ENCODE results near the gene SOBP. TPM values are rescaled to one million over a fixed set of nuclear protein-coding genes. Genes with fewer than 3 reads are reported as not detected.

Gene SOBP, protein sequence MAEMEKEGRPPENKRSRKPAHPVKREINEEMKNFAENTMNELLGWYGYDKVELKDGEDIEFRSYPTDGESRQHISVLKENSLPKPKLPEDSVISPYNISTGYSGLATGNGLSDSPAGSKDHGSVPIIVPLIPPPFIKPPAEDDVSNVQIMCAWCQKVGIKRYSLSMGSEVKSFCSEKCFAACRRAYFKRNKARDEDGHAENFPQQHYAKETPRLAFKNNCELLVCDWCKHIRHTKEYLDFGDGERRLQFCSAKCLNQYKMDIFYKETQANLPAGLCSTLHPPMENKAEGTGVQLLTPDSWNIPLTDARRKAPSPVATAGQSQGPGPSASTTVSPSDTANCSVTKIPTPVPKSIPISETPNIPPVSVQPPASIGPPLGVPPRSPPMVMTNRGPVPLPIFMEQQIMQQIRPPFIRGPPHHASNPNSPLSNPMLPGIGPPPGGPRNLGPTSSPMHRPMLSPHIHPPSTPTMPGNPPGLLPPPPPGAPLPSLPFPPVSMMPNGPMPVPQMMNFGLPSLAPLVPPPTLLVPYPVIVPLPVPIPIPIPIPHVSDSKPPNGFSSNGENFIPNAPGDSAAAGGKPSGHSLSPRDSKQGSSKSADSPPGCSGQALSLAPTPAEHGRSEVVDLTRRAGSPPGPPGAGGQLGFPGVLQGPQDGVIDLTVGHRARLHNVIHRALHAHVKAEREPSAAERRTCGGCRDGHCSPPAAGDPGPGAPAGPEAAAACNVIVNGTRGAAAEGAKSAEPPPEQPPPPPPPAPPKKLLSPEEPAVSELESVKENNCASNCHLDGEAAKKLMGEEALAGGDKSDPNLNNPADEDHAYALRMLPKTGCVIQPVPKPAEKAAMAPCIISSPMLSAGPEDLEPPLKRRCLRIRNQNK
- 1.2 and 1.8 TPM in 2 replicates for total RNA-seq

DNA sequence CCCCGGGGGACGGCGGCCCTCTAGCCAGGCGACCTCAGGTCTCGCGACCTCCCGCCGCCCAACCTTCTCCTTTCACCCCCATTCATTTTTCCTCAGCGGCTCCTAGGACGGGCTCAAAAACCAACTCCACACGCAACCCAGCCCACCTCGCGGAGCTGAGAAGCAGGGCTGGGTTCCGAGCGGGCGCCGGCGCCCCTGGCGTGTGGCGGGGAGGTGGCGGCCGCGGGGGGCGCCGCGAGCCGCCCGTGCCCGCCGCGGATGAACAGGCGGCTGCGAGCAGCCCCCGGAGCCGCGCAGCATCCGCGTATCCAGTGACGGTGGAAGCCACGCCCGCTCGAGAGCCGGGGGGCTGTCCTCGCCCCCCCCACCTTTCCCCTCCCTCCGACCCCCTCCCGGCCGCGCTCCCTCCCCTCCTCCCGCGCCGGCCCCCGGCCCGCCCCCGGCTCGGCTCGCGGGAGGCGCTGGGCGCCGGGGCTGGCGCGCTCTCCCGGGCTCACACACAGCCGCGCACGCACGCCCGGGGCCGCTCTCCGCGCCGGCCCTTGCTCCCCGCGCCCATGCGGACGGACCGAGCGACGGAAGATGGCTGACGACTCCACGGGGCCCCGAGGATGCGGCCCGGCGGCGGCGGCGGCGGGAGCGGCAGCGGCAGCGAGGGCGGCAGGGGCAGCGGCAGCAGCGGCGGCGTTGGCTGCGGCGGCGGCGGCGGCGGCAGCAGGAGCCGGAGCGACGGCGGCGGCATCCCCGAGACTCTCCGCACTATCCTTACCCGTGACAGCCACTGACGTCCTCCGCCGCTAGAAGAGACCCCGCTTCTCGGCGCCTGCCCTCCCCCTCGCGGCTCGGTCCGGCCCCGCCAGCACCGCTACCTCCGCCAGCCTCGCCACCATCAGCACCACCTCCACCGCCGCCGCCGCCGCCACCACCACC, at the start of gene SOBP:
Gene SOBP, plus strand, starts transcription at position 482 of the 930 bp plus-strand sequence. CDS start 500 bp downstream, outside the sequence.
- DNase-seq (ENCODE audit: low read depth), result no peak
- peak within 1 kb of the TSS; percentile 59 for H3K4me3 ChIP-seq (ENCODE audit: low read depth, low read length)
- peaks cover 31% of the 10 kb centered on the region for H3K27me3 ChIP-seq (ENCODE audit: control insufficient read depth, insufficient read depth, low read length)
- TF ChIP-seq, protein P1, sequence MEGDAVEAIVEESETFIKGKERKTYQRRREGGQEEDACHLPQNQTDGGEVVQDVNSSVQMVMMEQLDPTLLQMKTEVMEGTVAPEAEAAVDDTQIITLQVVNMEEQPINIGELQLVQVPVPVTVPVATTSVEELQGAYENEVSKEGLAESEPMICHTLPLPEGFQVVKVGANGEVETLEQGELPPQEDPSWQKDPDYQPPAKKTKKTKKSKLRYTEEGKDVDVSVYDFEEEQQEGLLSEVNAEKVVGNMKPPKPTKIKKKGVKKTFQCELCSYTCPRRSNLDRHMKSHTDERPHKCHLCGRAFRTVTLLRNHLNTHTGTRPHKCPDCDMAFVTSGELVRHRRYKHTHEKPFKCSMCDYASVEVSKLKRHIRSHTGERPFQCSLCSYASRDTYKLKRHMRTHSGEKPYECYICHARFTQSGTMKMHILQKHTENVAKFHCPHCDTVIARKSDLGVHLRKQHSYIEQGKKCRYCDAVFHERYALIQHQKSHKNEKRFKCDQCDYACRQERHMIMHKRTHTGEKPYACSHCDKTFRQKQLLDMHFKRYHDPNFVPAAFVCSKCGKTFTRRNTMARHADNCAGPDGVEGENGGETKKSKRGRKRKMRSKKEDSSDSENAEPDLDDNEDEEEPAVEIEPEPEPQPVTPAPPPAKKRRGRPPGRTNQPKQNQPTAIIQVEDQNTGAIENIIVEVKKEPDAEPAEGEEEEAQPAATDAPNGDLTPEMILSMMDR (IDR thresholded peaks at IDR 0.05; ENCODE audit: insufficient read depth, low read length, poor library complexity, severe bottlenecking), result no peak
- no peaks in the 10 kb centered on the region for H3K36me3 ChIP-seq (ENCODE audit: control insufficient read depth, insufficient read depth, low read length)

DNA sequence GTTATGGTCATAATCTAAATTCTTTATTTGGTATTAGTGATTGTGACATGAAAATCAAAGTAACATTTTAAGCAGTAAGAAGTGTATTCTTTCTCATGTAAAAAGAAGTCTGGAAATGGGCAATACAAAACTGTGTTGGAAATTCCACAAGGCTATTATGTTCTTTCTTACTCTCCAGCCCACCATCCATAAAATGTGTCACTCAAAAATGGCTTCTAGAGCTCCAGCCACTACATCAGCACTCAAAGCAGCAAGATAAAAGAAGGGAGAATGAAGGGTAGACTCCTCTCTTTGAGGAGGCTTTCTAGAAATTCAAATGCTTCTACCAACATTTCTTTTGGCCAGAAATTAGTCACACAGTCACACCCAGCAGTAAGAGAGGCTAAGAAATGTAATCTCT, 49.0 kb upstream of the SOBP start:
- H3K36me3 ChIP-seq (ENCODE audit: control insufficient read depth, insufficient read depth, low read length), result no peaks in the 10 kb centered on the region
- no peaks in the 10 kb centered on the region for H3K27me3 ChIP-seq (ENCODE audit: control insufficient read depth, insufficient read depth, low read length)
- no peak overlapping the region for H3K4me3 ChIP-seq (ENCODE audit: low read depth, low read length)
- TF ChIP-seq, protein P1 (IDR thresholded peaks at IDR 0.05; ENCODE audit: insufficient read depth, low read length, poor library complexity, severe bottlenecking), result no peak
- DNase-seq (ENCODE audit: low read depth), result no peak

DNA sequence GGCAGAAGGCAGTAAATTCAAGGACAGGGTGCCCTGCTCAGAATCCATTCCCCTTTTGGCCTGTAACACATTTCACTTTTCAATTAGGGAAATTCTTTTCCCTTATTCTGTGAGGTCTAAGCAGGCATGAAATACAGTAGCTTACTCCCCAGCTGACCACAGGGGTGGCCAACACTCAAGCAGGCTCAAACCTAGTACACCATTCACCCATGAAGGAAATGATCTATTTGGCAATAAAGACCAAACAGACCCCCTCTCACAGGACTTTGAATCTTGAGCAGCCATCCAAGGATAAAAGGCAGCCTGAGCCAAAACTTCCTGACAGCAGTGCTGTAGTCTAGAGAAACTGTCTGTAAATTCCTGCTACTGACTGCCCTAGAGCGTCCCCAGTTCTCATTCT, 48.2 kb upstream of the SOBP start:
- Histone ChIP-seq H3K4me3 (ENCODE audit: low read depth, low read length) (no peak overlapping the region), H3K36me3 (ENCODE audit: control insufficient read depth, insufficient read depth, low read length) (no peaks in the 10 kb centered on the region), H3K27me3 (ENCODE audit: control insufficient read depth, insufficient read depth, low read length) (no peaks in the 10 kb centered on the region)
- TF ChIP-seq, protein P1 (IDR thresholded peaks at IDR 0.05; ENCODE audit: insufficient read depth, low read length, poor library complexity, severe bottlenecking), result no peak
- DNase-seq (ENCODE audit: low read depth), result no peak

DNA sequence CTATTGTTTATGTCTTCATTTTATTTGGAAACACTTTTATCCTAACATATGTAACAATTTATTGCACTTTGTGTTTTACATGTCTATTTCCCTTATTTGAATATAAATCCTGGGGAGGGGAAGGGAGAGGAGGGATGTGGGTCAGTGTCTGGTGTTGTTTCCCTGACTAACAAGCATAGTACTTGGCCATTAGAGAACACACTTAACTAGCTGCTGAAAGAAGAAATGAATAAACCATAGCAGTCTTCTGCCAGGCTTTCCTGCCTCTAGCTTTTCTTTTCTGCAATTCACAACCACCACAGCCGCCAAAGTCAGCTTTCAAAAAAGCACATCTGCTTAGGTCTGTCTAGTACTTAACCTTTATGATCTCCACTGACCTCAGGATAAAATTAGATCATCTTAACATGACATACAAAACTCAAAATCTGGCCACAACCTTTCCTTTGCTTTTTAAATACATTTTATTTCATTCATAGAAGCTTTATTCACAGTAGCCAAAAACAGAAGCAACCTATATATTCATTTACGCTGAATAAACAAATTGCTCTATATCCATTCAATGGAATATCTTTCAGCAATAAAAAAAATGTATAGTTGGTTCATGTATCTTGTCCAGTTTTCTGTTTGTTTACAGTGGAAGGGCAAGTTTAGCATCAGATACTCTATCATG, 46.8 kb upstream of the SOBP start:
- no peak overlapping the region for H3K4me3 ChIP-seq (ENCODE audit: low read depth, low read length)
- H3K27me3 ChIP-seq (ENCODE audit: control insufficient read depth, insufficient read depth, low read length), result no peaks in the 10 kb centered on the region
- DNase-seq (ENCODE audit: low read depth), result no peak
- TF ChIP-seq, protein P1 (IDR thresholded peaks at IDR 0.05; ENCODE audit: insufficient read depth, low read length, poor library complexity, severe bottlenecking), result no peak
- no peaks in the 10 kb centered on the region for H3K36me3 ChIP-seq (ENCODE audit: control insufficient read depth, insufficient read depth, low read length)

Data from kidney epithelial cell (primary cell).